ENCODE measurements around the gene ERF. TPM values are rescaled to one million over a fixed set of nuclear protein-coding genes. Genes with fewer than 3 reads are reported as not detected.

ERF gene
- total RNA-seq, 1 donor from 2014 or later, result 51.6 TPM

DNA sequence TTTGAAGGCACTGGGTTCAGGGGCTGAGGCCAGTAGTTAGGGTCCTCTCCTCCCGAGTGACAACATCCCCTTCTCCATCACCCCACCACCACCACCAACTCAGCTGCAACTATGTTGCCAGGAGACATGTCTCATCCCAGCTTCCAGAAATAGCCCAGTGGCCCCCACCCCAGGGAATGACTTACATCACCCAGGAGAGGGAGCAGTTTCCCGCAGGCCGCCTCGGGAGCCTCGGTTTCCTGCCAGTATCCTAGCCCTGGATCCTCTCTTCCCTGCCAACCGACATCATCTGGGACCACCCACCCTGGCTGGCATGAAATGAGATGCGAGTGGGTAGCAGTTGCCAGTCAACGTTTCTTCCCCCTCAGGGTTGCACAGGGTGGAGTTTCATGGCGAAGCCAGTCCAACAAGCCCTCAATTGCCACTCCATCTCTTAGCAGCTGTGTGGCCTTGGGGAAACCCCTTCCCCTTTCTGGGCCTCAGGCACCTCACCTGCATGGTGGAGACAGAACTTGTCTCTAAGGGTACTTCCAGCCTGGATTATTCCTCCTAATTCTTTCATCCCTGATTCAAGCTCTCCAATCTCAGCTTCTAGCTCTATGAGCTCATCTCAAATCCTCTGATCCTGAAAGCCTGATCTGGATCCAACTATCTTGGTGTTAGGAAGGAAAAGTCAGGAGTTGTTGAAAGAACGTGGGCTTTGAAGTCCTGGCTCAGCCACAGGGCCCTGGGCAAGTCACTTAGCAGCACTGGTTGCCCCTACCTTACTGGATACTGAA, 8.6 kb downstream of the ERF start:
- DNase-seq (ENCODE audit: low spot score in 2 of 2), result peak in 1 of 2 donors; percentile 94
- TF ChIP-seq, protein P1, sequence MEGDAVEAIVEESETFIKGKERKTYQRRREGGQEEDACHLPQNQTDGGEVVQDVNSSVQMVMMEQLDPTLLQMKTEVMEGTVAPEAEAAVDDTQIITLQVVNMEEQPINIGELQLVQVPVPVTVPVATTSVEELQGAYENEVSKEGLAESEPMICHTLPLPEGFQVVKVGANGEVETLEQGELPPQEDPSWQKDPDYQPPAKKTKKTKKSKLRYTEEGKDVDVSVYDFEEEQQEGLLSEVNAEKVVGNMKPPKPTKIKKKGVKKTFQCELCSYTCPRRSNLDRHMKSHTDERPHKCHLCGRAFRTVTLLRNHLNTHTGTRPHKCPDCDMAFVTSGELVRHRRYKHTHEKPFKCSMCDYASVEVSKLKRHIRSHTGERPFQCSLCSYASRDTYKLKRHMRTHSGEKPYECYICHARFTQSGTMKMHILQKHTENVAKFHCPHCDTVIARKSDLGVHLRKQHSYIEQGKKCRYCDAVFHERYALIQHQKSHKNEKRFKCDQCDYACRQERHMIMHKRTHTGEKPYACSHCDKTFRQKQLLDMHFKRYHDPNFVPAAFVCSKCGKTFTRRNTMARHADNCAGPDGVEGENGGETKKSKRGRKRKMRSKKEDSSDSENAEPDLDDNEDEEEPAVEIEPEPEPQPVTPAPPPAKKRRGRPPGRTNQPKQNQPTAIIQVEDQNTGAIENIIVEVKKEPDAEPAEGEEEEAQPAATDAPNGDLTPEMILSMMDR (IDR thresholded peaks at IDR 0.05), result peak; percentile 63 to 86 (median 85)
- Histone ChIP-seq H3K4me3 (no peak overlapping the region), H3K4me1 (peaks cover 19 to 53% of the 10 kb centered on the region in 2 donors), H3K27me3 (no peaks in the 10 kb centered on the region), H3K36me3 (peaks cover 6 to 18% of the 10 kb centered on the region in 2 donors), H3K9me3 (no peaks in the 10 kb centered on the region), H3K27ac (peak overlapping the region; percentile 97 to 99)
- intact Hi-C loops (cut with DNase I), result loop anchor here (1.0 kb wide), 2 partner anchors 33 to 50 kb away; no protein-coding TSS in a partner anchor

DNA sequence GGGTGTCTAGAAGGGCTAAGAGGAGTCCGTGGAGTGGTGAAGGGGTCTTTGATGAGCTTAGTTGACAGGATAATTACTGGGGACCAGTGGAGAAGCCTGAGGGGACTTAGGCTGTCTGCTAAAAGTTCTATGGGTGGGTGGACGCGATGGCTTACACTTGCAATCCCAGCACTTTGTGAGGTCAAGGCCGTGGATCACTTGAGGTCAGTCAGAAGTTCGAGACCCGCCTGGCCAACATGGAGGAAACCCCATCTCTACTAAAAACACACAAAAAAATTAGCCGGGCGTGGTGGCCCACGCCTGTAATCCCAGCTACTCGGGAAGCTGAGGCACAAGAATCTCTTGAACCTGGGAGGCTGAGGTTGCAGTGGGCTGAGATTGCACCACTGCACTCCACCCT, 9.7 kb downstream of the ERF start:
- intact Hi-C loops (cut with DNase I), result no loop called here
- Histone ChIP-seq H3K27ac (peak overlapping the region; percentile 84 to 97), H3K9me3 (no peaks in the 10 kb centered on the region), H3K4me3 (peak overlapping the region; percentile 93 to 95), H3K27me3 (no peaks in the 10 kb centered on the region), H3K36me3 (peaks cover 6 to 18% of the 10 kb centered on the region in 2 donors), H3K4me1 (peaks cover 16 to 51% of the 10 kb centered on the region in 2 donors)
- TF ChIP-seq, protein P1 (IDR thresholded peaks at IDR 0.05), result no peak
- no peak for DNase-seq (ENCODE audit: low spot score in 2 of 2)

GRCh38 chr19:42244347-42245220, 10.3 kb downstream of the ERF start:
- intact Hi-C loops (cut with DNase I), result loop anchor here (1.0 to 5.0 kb wide), 3 partner anchors 40 to 167 kb away; partner anchors contain the start of gene ZNF574

GRCh38 chr19:42242512-42243409, 12.2 kb downstream of the ERF start, which contains the start of gene GSK3A:
Gene GSK3A, minus strand, starts transcription at chr19:42242602. Its CDS starts 137 bp downstream, at chr19:42242465.
- Histone ChIP-seq H3K4me1 (peaks cover 16 to 41% of the 10 kb centered on the region in 2 donors), H3K9me3 (no peaks in the 10 kb centered on the region), H3K36me3 (peaks cover 5% of the 10 kb centered on the region in 2 donors), H3K27ac (peak within 1 kb of the TSS; percentile 84 to 97), H3K27me3 (no peaks in the 10 kb centered on the region), H3K4me3 (peak within 1 kb of the TSS; percentile 93 to 95)
- TF ChIP-seq, protein P1 (IDR thresholded peaks at IDR 0.05), result no peak
- intact Hi-C loops (cut with DNase I), result loop anchor here (1.0 to 5.0 kb wide), 5 partner anchors 22 to 284 kb away; partner anchors contain the start of genes MEGF8, RABAC1, ZNF526 and ZNF574
- DNase-seq (ENCODE audit: low spot score in 2 of 2), result peak; percentile 98 to 100

More at GRCh38 chr19:42244347-42245220, 10.3 kb downstream of the ERF start:
- Histone ChIP-seq H3K36me3 (peaks cover 7 to 14% of the 10 kb centered on the region in 2 donors), H3K4me3 (peak overlapping the region; percentile 93 to 95), H3K4me1 (peaks cover 16 to 47% of the 10 kb centered on the region in 2 donors), H3K27ac (peak overlapping the region; percentile 84 to 97), H3K9me3 (no peaks in the 10 kb centered on the region), H3K27me3 (no peaks in the 10 kb centered on the region)
- TF ChIP-seq, protein P1 (IDR thresholded peaks at IDR 0.05), result peak; percentile 65 to 67 (median 66)
- DNase-seq (ENCODE audit: low spot score in 2 of 2), result peak; percentile 69 to 97

All from ascending aorta (tissue), 2 donors.